HepG2 (cell line): ENCODE measurements around the gene PIP5K1A. TPM values are rescaled to one million over a fixed set of nuclear protein-coding genes. Genes with fewer than 3 reads are reported as not detected.
A peak's percentile ranks its signal among the peaks of the same experiment; 100 is the strongest.

Experiments used
- ASH2L ChIP-seq: fragments of 300-600, 200-600 bp; sonication (generic); IDR thresholded peaks from 2 replicates; pipeline ENCODE4 v1.7.0; 2017; ENCODE audit warnings: low read depth, mild to moderate bottlenecking, moderate library complexity, mixed read lengths, low read length; ENCODE audit not compliant: insufficient read length
- CBX1 ChIP-seq: IDR thresholded peaks from one replicate; pipeline ENCODE4 v1.6.1; 2016; ENCODE audit warnings: antibody characterized with exemption, low read depth
- IRF2 ChIP-seq: IDR thresholded peaks from 2 replicates; pipeline ENCODE4 v1.6.1; 2018; ENCODE audit warnings: missing genetic modification reagents, missing compliant biosample characterization
- PRPF4 ChIP-seq: fragments of 200-400 bp; formaldehyde crosslinking; IDR thresholded peaks from 2 replicates; pipeline ENCODE4 v1.6.1; 2016; ENCODE audit warnings: low read length, low read depth; ENCODE audit not compliant: poor library complexity, severe bottlenecking
- ZMYM4 ChIP-seq: sonication (generic); formaldehyde crosslinking; IDR thresholded peaks from 2 replicates; pipeline ENCODE4 v1.8.1; 2023; ENCODE audit warnings: mild to moderate bottlenecking, missing genetic modification reagents
- ZNF251 ChIP-seq: sonication (generic); formaldehyde crosslinking; IDR thresholded peaks from 2 replicates; pipeline ENCODE4 v1.9.0; 2021; ENCODE audit warnings: mild to moderate bottlenecking, missing genetic modification reagents
- ZNF383 ChIP-seq: sonication (generic); formaldehyde crosslinking; IDR thresholded peaks from 2 replicates; pipeline ENCODE4 v1.4.0; 2020; ENCODE audit warnings: missing genetic modification reagents, mild to moderate bottlenecking, borderline replicate concordance
- ZNF446 ChIP-seq: sonication (generic); formaldehyde crosslinking; IDR thresholded peaks from 2 replicates; pipeline ENCODE4 v1.5.0; 2020; ENCODE audit warnings: mild to moderate bottlenecking, missing genetic modification reagents
- ZNF570 ChIP-seq: sonication (generic); formaldehyde crosslinking; IDR thresholded peaks from 2 replicates; pipeline ENCODE4 v1.4.0; 2020; ENCODE audit warnings: mild to moderate bottlenecking, missing genetic modification reagents, borderline replicate concordance
- polyA plus RNA-seq, 8 experiments: library from polyadenylated mRNA; depleted of rRNA in 3 of 8; stranded (reverse) in 7 of 8; unstranded in 1 of 8; fragments of >200 nt; fragmentation: Illumina TruSeq in 4 of 8; extraction: Trizol in 4 of 8; gene quantifications; 2 replicates each; pipeline versions ENCODE4 v1.2.1 to v1.2.3, GENCODE V29; 2011 to 2016; ENCODE audit warnings: low read depth in 4 of 8, missing spikeins in 1 of 8, mixed read lengths in 1 of 8; ENCODE audit not compliant: insufficient read depth in 1 of 8
- total RNA-seq, 5 experiments: library from RNA; depleted of rRNA; stranded (reverse); fragments of >200 nt; fragmentation: Illumina TruSeq; extraction: Trizol; gene quantifications; 2 replicates each; pipeline ENCODE4 v1.2.3, GENCODE V29; 2016; ENCODE audit warnings: low read depth in 1 of 5
- TF ChIP-seq, protein P1 (sequence below), 2 experiments: sonication (generic) in 1 of 2; formaldehyde crosslinking in 1 of 2; IDR thresholded peaks; 2 replicates each; pipeline versions ENCODE4 v1.6.1 to v1.9.0; 2014 to 2022; ENCODE audit warnings: antibody characterized with exemption in 1 of 2, borderline replicate concordance in 1 of 2, inconsistent platforms in 1 of 2, low read depth in 1 of 2, missing genetic modification reagents in 1 of 2
- TF ChIP-seq, protein P2 (sequence below): IDR thresholded peaks from 2 replicates; pipeline ENCODE4 v1.6.1; 2016; ENCODE audit warnings: low read depth, missing genetic modification reagents, missing compliant biosample characterization
- TF ChIP-seq, protein P3 (sequence below): fragments of 450-650 bp; IDR thresholded peaks from 2 replicates; pipeline ENCODE4 v1.6.1; 2017

PIP5K1A gene
- total and polyA plus RNA-seq, 2 of the 13 experiments (the other 11 are each of a cell fraction or from before 2014, with no cell fraction given), result 45.3 to 65.1 TPM

DNA sequence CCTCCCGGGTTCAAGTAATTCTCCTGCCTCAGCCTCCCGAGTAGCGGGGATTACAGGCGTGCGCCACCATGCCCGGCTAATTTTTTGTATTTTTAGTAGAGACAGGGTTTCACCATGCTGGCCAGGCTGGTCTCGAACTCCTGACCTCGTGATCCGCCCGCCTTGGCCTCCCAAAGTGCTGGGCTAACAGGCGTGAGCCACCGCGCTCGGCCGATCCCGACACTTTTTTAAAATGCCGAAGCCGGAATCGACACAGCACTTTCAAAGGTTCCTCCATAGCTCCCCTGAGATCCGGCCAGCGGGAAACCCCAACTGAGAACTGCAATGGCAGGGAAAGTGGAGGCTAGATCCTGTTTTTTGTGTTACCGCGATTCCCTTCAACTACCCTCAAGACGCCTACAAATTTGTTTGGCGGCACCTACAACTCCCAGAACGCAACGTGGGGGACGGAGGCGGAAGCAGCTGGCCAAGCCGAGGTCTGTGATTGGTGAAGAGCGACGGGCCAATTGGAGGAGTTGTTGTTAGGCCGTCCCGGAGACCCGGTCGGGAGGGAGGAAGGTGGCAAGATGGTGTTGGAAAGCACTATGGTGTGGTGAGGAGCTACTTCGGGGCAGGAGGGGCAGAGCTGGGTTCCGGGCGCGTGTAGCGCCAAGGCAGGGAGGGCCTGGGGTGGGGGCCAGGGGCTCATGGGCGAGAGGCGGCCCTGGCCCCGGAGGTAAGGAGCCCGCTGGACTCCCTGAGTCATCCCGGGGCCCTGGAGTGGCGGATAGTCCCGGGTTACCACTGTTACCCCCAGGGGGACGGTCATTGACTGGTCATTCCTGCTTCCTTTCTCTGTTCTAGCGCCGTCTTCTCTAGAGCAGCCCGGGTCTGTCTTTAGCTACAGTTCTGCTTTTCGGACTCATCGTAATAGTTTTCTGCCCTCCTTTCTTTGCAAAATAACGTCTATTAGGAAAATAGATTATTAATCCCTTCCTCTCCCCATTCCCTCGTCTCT, 56.2 kb downstream of the PIP5K1A start, which contains the start of gene PSMD4 (continued):
- TF ChIP-seq, protein P1, sequence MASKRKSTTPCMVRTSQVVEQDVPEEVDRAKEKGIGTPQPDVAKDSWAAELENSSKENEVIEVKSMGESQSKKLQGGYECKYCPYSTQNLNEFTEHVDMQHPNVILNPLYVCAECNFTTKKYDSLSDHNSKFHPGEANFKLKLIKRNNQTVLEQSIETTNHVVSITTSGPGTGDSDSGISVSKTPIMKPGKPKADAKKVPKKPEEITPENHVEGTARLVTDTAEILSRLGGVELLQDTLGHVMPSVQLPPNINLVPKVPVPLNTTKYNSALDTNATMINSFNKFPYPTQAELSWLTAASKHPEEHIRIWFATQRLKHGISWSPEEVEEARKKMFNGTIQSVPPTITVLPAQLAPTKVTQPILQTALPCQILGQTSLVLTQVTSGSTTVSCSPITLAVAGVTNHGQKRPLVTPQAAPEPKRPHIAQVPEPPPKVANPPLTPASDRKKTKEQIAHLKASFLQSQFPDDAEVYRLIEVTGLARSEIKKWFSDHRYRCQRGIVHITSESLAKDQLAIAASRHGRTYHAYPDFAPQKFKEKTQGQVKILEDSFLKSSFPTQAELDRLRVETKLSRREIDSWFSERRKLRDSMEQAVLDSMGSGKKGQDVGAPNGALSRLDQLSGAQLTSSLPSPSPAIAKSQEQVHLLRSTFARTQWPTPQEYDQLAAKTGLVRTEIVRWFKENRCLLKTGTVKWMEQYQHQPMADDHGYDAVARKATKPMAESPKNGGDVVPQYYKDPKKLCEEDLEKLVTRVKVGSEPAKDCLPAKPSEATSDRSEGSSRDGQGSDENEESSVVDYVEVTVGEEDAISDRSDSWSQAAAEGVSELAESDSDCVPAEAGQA (IDR thresholded peaks at IDR 0.05; ENCODE audit: low read depth), result no peak
- TF ChIP-seq, protein P1 (CRISPR knock-in tag; IDR thresholded peaks at IDR 0.05; ENCODE audit: borderline replicate concordance), result no peak
- no peak for TF ChIP-seq ZNF570 (CRISPR knock-in tag)
- TF ChIP-seq PRPF4, result no peak
- 0 out of 2 replicates have a peak, but pooled peaks have one; percentile 32 for TF ChIP-seq ZNF446
- TF ChIP-seq, protein P2, sequence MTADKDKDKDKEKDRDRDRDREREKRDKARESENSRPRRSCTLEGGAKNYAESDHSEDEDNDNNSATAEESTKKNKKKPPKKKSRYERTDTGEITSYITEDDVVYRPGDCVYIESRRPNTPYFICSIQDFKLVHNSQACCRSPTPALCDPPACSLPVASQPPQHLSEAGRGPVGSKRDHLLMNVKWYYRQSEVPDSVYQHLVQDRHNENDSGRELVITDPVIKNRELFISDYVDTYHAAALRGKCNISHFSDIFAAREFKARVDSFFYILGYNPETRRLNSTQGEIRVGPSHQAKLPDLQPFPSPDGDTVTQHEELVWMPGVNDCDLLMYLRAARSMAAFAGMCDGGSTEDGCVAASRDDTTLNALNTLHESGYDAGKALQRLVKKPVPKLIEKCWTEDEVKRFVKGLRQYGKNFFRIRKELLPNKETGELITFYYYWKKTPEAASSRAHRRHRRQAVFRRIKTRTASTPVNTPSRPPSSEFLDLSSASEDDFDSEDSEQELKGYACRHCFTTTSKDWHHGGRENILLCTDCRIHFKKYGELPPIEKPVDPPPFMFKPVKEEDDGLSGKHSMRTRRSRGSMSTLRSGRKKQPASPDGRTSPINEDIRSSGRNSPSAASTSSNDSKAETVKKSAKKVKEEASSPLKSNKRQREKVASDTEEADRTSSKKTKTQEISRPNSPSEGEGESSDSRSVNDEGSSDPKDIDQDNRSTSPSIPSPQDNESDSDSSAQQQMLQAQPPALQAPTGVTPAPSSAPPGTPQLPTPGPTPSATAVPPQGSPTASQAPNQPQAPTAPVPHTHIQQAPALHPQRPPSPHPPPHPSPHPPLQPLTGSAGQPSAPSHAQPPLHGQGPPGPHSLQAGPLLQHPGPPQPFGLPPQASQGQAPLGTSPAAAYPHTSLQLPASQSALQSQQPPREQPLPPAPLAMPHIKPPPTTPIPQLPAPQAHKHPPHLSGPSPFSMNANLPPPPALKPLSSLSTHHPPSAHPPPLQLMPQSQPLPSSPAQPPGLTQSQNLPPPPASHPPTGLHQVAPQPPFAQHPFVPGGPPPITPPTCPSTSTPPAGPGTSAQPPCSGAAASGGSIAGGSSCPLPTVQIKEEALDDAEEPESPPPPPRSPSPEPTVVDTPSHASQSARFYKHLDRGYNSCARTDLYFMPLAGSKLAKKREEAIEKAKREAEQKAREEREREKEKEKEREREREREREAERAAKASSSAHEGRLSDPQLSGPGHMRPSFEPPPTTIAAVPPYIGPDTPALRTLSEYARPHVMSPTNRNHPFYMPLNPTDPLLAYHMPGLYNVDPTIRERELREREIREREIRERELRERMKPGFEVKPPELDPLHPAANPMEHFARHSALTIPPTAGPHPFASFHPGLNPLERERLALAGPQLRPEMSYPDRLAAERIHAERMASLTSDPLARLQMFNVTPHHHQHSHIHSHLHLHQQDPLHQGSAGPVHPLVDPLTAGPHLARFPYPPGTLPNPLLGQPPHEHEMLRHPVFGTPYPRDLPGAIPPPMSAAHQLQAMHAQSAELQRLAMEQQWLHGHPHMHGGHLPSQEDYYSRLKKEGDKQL, result no peak
- TF ChIP-seq, protein P3, sequence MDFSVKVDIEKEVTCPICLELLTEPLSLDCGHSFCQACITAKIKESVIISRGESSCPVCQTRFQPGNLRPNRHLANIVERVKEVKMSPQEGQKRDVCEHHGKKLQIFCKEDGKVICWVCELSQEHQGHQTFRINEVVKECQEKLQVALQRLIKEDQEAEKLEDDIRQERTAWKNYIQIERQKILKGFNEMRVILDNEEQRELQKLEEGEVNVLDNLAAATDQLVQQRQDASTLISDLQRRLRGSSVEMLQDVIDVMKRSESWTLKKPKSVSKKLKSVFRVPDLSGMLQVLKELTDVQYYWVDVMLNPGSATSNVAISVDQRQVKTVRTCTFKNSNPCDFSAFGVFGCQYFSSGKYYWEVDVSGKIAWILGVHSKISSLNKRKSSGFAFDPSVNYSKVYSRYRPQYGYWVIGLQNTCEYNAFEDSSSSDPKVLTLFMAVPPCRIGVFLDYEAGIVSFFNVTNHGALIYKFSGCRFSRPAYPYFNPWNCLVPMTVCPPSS, result no peak
- peak; percentile 78 for TF ChIP-seq ZMYM4 (CRISPR knock-in tag)
- no peak for TF ChIP-seq ZNF383
- TF ChIP-seq IRF2 (CRISPR knock-in tag), result peak; percentile 71
- TF ChIP-seq ASH2L, result peak; percentile 68
- no peak for TF ChIP-seq CBX1
- no peak for TF ChIP-seq ZNF251
